GM18508 (cell line): ENCODE measurements around the gene GRM8.

Experiments
- ATAC-seq: cut with Tn5 transposase; IDR thresholded peaks from one replicate; pipeline ENCODE4 v1.9.1; 2021; ENCODE audit warnings: moderate number of reproducible peaks; ENCODE audit not compliant: insufficient read depth, unreplicated experiment

The GRM8 gene

DNA sequence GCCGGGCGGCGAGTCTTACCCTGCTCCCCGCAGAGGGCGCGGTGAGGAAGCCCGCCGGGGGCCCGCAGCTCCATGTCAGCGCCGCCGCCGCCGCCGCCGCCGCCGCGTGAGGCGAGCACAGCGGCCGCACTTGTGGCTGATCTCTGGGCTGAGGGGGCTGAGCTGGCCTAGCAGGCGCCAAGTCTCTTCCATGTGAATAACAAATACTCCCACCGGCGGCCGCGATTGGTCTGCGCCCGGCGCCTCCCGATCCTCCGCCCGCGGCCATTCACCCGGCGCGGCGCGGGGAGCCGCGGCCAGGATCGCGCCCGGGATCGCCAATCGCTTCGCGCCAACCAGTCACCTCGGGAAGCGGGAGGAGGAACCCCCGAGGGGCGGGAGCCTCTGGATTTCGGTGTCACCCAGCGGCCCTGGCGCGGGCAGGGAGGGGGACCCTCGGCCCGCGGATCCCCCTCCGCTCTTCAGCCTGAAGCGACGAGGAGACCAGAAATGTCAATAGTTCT lies at the start of gene GRM8:
GRM8 (minus strand) TSS at position 164 of the 503 bp plus-strand sequence.
- no peak for ATAC-seq

DNA sequence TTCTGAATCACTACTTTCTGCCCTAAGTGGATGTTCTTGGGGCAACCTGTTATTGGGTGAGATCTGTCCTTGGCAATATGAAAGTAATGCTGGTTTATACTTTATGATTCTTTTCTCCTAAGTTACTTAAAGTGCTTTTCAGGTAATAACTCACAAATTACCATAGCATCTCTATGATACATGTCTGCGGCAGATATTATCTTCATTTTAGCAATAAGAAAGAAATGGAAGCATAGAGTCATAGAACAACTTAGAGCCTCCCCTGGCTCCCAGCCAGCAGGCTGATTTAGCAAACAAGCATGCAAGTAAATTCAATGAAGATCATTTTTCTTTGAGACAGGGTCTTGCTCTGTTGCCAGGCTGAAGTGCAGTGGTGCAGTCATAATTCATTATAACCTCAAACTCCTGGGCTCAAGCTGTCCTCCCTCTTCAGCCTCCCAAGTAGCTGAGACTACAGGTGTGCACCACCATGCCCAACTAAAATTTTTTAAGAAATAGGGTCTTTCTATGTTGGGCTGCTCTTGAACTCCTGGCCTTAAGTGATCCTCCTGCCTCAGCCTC lies 38.1 kb upstream of the GRM8 start:
- ATAC-seq: no peak

DNA sequence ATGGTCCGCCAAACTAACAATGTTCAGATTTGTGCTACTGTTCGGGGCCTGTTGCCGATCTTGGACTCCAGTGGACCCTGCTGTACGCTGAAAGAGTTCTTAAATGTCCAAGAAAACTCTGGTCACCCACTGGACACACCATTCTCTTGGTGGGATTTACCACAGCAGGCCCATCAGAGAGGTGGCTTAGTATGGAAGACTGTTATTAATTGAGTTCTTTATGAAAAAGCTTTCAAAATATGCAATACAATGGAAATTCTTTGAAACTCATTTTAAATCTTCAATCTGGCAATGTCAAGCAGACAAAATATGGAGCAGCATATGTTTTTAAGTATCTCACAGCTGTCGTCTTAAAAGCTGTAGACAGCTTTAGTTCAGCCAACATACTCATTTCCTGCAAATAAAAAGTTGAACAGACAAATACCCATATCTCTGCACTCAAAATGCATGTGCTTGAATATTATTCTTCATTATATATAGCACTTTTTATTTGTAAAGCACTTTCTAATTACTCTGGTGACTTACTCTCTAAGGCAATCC lies 37.4 kb upstream of the GRM8 start:
- ATAC-seq: no peak

DNA sequence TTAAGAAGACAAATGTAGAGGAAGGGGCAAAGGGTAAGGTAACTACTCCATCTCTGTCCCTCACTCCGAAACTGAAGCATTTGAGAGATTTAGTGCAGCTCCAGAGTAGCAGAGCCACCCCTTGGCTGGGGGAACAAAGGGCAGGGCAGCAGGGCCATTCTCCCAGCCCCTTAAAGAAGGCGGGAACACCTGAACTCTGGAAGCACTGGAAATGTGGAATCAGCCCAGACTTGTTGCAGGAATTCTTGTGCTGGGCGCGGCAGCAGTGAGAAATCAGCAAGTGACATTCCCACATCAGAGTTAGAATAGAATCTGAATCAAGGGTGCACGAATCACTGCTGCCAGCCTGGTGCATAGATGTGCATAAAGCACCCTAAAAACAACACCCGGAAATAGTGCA lies 34.4 kb upstream of the GRM8 start:
- no peak for ATAC-seq

DNA sequence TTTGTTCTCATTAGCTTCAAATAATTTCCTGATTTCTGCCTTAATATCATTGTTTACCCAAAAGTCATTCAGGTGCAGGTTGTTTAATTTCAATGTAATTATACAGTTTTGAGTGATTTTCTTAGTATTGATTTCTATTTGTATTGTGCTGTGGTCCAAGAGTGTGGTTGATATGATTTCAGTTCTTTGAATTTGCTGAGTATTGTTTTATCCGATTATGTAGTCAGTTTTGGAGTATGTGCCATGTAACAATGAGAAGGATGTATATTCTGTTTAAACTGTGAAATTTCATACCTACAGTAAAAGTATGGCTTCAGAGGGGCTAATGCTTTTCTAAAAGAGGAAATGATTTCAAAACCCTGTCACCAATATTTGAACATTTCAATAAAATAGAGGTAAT lies 17.4 kb upstream of the GRM8 start:
- ATAC-seq: no peak

DNA sequence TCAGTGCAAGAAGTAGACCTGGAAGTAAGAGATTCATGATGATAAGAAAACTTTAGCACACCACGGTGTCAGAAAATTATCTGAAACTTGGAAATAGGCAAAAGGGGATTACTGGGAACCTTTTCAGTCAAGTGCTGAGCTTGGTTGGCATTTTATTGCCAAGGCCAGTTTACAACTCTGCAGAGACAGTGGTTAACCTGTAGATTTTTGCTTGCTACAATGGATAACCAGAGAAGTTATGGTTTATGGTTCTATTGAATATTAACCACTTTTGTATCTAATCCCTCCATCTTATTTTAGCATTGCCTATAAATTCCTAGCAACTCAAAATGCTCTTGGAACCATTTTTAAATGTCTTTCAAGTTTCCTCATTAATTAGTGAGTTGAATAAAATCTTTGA lies 13.3 kb upstream of the GRM8 start:
- no peak for ATAC-seq

DNA sequence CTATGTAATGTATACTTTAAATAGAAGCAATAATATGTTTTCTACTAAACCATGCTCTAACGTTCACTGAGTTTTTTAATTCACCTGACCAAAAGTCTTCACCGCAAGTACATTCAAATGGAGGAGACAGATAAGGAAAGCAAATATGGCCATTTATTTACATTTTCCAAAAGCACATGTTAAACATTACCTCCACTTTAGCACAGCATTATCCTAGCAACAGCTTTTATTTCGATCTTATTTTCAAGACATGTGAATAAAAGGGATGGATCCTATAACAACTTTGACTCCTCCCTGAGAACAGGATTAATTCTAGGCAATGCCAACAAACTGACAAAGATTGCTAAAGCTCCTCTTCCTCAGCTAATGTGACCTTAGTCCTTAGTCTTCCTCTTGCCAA lies 11.5 kb upstream of the GRM8 start:
- no peak for ATAC-seq

DNA sequence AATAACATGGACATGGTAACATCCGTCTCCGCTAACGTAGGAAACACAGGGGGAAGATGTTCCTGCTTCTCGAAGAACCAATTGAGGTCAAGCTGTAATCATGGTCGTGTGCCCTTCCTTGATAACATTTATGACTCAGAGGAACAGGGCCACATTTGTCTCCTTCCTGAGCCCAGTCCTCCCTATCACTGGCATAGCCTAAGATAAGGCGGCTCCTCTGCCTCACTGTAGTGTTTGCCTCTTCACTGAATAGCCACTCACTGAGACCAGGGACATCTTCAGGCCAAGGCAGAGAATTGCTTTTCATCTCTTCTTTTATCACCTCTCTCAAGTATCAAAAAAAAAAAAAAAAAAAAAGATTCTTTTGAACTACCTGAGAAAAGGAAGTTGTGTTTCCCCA lies 5.4 kb upstream of the GRM8 start:
- no peak for ATAC-seq

DNA sequence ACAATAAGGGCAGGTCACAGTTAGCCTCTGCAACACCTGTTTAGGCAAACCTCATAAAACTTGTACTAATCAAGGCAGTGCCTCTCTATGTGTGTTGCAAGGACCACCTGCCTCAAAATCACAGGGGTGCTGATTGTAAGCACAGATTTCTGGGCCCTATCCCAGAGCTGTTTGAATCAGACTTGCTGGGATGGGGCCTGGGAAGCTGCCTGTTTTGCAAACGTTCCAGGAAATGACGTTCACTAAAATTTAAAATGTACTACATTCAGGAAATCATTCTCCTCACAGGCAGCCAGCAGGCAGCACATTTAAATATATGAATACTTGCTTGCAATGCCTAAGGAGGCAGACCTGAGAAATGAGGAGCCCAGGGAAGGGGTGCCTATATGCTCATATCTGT lies 4.3 kb upstream of the GRM8 start:
- ATAC-seq: no peak

DNA sequence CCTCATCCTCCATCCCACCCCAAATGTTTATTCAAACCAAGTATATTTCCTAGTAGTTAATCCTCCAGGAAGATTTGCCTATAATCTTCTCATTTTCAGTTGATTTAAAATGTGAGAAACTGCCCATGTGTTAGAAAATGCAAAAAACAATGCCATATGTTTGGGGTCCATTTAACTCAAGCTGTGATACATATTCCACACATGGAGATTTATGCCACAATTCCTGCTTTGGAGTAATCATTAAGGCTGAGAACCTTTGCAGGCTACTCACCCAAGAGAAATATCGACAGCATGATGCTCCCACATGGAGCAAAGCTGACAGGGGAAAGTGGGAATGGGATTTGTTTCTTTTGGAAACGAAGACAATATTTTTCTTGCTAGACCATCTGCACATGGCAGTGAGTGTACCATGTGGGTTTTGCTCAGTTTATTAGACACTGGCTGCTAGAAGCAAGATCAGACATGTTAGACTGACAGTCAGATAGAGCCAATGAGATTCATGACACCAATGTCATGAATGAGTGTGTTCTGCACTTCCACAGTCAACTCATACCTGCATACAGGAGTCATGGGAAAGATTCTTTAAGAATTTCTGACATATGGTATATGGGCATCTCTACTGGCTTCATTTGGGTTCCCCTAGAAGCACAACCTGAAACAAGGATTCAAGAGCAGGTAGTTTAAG lies 3.4 kb upstream of the GRM8 start:
- no peak for ATAC-seq

DNA sequence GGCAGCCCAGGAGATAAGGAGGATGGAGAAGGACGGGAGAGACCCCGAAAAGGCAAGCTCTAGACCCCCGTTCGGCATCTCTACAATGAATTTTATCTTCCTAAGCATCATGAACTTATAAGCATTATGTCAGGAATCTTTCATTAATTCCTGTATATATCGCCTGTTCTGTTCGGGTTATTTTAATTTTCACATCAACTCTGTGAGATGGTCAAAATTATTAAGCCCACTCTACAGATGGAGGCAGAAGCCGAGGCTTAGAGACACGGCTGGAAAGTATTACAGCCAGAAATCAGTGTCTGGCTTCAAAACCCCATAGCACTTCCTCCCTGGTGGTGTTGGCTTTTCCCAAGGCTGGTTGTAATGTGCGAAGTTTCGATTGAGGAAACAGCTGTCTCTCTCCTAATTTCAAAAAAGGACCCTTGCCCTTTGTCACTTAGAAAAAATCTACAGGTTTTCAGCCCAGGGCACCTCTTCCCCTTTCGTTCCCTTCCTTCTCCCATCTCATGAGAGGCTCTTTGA lies 1.5 kb upstream of the GRM8 start:
- no peak for ATAC-seq

DNA sequence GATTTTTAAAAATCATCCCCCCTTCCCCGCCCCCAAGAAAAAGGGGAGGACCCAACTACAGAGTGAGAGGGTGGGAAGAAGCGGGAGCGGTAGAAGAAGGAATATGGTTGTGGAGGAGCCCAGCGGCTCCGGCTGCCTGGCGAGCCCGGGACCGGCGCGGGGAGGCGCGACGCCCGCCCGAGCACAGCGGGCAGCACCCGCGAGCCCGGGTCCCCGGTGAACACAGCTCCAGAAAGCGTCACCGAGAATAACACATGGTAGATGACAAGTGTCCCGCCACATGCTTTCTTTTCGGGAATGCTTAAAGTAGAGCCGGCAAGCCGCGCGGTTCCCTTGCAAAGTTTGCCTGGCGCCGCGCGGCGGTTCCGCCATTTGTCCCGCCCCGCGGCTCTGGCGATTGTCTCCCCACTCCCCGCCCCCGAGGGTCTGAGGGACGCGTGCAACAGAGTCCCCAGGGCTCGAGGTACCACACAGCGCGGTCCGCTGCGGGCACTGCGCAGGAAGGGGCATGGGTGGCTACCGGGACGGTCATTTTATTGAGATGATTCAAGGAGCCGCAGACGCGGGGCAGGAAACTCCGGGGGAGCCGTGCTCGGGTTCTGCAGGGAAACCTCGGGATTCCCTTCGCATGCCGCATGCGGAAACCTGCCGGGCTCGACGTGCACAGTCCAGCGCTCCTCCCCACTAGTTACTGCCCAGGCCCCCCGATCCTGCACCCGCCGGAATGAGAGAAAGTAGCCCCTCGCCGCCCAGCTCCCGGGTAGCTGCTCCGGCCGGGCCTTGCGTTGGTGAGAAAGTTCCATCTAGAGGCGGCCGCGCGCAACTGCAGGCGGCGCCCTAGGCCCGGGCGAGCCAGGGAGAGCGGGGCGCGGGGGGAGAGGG lies 781 bp upstream of the GRM8 start:
- peak; percentile 78 for ATAC-seq

DNA sequence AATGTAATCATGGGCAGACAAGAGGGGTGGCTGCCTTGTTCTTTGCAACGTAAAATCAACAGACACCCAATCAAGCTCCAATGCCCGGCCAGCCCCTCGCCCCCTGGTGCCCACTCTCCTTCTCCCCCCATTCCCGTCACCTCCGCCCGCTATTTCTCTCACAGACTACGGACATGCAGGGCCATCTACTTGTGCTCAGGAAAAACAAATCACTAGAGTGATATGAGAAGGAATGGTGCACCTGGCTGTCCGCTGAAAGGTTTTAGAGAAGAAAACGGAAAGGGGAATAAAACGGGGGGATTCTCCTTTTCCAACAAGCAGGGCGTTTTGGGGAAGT lies 396 bp downstream of the GRM8 start:
- no peak for ATAC-seq

DNA sequence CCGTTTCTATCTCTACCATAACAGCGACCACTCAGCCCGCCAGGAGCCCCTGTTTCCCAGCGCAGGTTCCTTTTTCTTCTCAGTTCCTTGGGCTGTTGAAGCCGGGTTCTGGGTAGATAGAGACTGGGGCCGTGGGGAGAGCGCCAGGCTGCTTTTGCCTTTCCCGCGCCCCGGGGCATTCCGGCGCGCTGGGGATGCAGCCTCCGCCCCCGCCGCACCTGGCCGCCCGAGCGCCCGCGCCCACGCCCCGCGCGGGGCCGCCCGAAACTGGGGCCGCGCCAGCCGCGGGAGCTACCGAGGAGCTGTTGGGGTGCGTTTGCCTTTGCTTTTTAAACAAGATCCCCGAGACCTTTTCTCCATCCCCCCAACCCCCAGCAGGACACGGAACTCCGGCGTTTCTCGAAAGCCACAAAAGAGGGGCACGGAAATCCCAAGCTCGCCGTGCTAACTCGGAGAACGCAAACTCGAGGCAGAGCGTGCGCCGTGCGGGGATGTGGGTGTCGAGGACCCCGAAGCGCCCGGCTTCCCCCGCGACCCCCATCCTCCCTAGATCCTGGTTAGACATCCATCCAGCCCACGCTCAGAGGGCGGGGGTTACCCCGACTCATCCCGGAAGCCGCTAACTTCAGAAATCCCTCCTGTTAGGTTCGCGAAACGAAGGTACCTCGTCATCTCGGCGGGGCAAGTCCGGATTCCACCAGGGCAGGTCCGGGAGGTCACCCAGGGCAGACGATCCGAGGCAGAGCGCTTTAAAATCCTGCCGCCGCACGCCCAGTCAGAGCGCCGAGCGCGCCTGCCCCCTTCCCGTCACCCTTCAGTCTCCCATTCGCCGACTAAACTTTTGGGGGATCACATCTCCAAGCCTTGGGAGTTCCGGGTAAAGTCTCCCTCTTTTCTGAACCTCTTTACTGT lies 1.0 kb downstream of the GRM8 start:
- no peak for ATAC-seq

DNA sequence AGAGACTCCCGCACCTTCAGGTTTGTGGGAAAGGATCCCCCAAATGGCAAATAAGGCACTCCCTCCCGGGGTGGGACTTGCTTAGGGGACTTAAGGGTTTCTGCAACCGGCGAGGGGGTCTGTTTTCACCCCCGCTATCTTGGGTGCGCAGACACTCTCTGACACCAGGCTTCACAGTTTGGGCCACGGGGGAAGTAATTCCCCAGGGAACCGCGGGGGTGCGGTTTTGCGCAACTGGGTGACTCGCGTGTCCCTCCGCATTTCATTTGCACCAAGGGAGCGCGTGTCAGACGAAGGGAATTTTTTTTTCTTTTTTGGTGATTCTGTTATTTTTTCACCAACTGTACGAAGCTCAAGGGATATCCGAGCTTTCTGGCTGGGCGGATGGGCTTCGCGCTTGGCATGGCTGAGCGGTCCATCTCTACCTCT lies 1.7 kb downstream of the GRM8 start:
- ATAC-seq: no peak

DNA sequence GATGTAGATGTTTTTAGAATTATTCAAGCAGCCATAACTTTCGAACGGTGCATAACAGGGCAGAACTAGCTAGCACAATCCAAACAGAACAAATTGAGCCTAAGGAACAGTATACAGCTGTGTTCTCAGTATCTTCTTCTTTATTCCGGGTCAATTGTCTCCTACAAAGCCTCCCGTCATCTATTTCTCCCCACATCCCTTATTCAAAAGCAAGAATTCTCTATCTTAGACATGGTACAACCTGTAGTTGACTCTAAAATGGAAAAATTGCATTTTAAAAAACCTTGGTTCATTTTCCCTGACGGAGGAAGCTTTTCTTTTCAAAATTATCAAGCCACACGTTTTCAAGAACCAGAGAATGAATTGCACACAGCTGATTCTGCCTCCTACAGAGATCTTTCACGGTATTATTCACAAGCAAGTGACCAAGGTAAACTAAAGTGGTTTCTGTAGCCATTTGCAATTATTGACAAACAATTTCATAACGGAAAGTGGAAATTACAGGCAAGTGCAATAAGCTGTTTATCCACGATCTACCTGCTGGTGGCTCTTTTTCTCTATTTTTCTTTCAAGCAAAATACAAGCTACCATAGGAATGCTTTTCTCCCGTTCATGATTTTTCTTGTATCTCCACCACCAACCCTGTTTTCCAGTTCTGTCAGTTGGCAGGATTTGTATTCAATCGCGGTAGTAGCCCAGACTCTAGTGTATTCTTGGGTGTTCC lies 2.3 kb downstream of the GRM8 start:
- no peak for ATAC-seq

DNA sequence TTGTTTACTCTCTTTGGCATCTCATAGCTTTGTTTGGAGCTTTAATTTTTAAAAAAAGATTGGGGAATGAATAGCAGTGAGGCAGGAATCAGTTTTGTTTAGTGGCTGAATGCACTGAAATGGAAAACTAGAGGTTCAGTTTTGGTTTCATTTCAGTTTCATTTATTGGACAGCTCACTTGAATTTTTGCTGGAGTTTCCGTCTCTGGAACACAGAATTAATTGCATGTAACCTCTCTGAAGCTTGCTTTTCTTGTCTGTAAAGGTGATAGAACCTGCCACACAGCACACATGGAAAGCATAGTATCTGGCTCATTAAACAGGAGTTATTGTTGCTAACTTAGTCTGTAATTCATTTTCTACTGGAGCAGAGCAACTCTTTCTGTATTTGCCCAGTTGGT lies 7.1 kb downstream of the GRM8 start:
- ATAC-seq: no peak

DNA sequence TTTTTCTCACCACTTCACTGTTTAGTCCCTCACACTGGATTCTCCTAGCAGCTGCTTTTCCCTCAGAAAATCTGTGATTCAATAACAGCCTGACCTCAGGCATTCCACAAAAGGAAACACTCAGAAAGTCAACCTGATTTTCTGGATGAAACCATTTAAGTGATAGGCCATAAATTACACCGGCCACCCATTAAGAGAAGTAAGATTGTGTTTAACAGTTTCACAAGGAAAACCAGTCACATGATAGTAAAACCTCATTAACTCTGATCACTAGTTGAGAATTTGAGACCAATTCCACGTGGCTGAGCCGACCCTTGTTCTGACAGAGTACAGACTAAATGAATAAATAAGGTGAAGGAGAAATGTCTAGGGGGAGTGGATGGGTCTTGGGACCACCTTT lies 7.7 kb downstream of the GRM8 start:
- no peak for ATAC-seq

DNA sequence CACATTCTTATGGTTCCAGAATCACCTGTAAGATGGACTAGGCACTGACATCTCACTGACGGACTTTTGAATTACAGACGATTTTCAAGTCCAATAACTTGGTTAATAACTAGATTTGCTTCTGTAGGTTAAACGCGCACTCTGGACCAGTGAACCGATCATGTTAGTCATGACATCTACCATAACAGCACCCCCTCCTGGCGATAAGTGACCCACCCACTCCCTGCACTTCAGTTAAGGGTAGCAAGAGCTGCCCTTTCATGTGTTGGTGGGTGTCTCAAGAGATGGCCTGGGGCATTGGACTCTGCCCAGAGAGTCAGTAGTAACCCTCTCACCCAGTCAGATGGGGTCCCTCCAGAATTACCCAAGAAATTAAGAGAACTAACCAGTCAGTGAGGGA lies 12.9 kb downstream of the GRM8 start:
- no peak for ATAC-seq
